Mammary epithelial cell (primary cell): ENCODE results near the gene NAIF1.

Experiments
- EZH2 ChIP-seq: IDR thresholded peaks from 2 replicates; pipeline ENCODE4 v1.6.1; 2012; ENCODE audit warnings: low read length, inconsistent platforms, borderline replicate concordance
- TF ChIP-seq, protein P1 (sequence below), 2 donors: IDR thresholded peaks in 1 of 2; conservative IDR thresholded peaks in 1 of 2; 2 replicates each; pipeline ENCODE4 v1.5.1; 2011 to 2012; ENCODE audit warnings: inconsistent platforms in 2 of 2, low read length in 2 of 2, mild to moderate bottlenecking in 2 of 2, control low read depth in 1 of 2, low read depth in 1 of 2; ENCODE audit not compliant: insufficient read depth in 1 of 2; ENCODE audit errors: extremely low read depth in 1 of 2

DNA sequence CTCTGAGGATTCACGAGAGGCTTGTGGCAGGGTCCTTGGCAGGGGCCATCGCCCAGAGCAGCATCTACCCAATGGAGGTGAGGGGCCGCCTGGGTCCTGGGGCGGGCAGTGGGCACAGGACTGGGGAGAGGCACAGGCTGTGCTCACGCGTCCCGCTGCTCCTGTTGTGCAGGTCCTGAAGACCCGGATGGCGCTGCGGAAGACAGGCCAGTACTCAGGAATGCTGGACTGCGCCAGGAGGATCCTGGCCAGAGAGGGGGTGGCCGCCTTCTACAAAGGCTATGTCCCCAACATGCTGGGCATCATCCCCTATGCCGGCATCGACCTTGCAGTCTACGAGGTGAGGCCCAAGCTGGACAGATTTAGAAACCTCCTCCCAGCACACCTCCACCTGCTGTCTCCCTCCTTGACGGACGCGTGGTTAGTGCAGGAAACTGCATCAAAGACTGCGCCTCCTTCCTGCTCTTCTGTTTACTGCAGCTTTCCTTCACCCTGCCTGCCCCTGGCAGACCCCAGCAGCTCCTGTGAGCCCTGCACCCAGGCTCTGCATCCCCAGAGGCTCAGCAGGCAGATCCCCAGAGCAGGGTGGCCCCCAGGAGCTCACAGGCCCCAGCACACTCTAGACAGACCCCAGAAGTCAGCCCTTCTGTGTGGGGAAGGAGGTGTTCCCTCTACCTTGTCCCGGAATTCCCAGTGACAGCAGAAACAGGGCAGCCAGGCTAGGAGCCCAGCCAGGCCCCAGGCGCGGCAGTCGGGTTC, 39.2 kb upstream of the NAIF1 start:
- TF ChIP-seq, protein P1, sequence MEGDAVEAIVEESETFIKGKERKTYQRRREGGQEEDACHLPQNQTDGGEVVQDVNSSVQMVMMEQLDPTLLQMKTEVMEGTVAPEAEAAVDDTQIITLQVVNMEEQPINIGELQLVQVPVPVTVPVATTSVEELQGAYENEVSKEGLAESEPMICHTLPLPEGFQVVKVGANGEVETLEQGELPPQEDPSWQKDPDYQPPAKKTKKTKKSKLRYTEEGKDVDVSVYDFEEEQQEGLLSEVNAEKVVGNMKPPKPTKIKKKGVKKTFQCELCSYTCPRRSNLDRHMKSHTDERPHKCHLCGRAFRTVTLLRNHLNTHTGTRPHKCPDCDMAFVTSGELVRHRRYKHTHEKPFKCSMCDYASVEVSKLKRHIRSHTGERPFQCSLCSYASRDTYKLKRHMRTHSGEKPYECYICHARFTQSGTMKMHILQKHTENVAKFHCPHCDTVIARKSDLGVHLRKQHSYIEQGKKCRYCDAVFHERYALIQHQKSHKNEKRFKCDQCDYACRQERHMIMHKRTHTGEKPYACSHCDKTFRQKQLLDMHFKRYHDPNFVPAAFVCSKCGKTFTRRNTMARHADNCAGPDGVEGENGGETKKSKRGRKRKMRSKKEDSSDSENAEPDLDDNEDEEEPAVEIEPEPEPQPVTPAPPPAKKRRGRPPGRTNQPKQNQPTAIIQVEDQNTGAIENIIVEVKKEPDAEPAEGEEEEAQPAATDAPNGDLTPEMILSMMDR (conservative IDR thresholded peaks at IDR 0.05 in 1 of 2, IDR thresholded peaks at IDR 0.05 in 1 of 2; ENCODE audit: extremely low read depth in 1 of 2, insufficient read depth in 1 of 2, low read depth in 1 of 2, low read length in 2 of 2), result no peak
- TF ChIP-seq EZH2, result no peak
